ENCODE data around the gene PDCD11.

PDCD11 gene

GRCh38 chr10:103450201-103450695 is 53.8 kb downstream of the PDCD11 start:
- no peak for DNase-seq (ENCODE audit: insufficient read length, low spot score)
- no peak for FAIRE-seq

DNA sequence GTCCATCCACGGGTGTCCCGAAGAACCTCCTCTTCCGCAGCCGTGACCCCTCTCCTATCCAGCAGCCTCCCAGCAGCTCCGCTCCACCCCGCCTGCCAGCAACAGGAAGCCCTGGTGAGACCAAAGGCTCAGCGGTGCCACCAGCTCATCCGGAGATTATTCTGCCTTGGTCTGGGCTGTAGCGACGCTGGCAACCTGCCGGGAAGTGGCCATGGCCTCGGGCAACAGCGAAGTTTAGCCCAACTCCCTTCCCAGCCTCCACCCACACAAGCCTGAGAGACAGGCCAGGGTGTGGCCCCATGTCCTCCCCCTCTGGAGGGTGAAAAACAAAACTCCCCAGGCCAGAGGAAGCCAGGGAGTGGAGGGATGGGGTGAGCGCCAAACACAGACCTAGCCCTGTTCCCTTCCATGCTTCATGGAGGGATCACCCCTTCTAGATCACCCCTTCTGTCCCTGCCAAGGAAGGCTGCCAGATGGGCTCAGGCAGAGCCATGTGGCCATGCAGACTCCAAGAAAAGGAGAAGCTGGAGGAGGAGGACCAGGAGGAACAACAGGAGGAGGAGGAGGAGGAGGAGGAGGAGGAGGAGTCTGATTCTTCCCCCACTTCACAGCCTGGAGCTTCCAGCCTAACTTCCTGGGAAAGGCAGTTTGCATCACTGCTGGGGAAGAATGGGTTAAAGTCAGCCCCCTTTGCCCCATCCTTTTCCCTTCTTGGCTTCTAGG is 54.8 kb downstream of the PDCD11 start:
- FAIRE-seq: peak; percentile 57
- peak; percentile 81 for DNase-seq (ENCODE audit: insufficient read length, low spot score)

- DNase-seq (ENCODE audit: insufficient read length, low spot score): no peak
- FAIRE-seq: no peak
These were observed 55.5 kb downstream of the PDCD11 start, which contains the start of gene CALHM2 for GRCh38 chr10:103451831-103452505. Gene CALHM2, minus strand, starts transcription at chr10:103452370. Its CDS starts 2,429 bp downstream, at chr10:103449941.

DNA sequence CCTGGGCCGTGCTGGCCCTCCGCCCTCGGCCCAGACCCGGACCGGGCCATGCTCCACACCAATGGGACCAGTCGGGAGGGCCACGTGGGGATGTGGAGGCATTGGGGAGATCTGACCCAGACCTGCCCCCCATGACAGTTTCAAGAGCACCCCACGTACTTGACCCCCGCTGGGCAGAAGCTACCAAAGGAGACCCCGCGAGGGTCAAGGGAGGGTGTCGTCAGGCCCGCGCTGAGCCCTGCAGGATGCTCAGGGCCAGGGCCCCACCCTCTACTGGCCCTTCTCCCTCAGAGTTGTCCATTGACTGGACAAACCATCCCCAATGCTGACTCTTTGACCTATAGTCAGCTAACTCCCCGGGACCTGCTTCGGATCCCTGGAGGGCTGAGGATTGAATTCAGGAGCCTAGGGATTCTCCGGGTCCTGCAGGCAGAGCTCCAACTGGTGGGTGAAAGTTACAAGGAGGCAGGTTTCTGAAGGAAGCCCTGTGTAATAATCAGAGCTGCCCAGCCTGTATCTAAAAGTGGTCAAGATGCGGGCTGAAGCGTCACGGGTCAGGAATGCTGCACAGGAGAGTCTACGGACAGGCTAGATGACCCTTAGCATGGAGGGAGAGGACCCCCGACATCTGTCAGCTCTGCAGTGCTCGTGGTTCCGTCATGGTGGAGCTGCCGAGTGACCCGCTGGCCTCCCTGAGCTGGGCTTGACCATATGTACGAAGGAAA is 56.2 kb downstream of the PDCD11 start:
- FAIRE-seq (no peak), DNase-seq (ENCODE audit: insufficient read length, low spot score) (no peak)

DNA sequence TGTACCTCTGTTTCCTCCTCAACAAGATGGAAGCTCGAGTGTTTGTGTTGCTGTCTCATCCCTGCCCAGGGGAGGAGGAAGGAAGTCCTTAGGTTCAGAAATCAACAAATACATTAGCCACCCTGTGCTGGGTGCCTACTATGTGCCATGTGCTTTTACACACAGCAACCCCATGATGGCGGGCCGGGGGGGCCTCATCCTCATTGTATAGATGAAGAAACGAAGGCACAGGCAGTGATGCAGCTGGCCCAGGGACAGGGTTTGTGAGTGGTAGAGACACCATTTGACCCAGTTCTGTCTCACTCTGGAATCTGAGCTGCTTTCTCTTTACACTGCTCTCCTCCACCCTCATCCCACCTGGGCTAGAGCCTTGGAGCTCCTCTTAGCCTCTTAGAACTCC is 57.6 kb downstream of the PDCD11 start:
- DNase-seq (ENCODE audit: insufficient read length, low spot score) (no peak), FAIRE-seq (no peak)

GRCh38 chr10:103455235-103455634 is 58.8 kb downstream of the PDCD11 start:
- FAIRE-seq (no peak), DNase-seq (ENCODE audit: insufficient read length, low spot score) (no peak)

DNA sequence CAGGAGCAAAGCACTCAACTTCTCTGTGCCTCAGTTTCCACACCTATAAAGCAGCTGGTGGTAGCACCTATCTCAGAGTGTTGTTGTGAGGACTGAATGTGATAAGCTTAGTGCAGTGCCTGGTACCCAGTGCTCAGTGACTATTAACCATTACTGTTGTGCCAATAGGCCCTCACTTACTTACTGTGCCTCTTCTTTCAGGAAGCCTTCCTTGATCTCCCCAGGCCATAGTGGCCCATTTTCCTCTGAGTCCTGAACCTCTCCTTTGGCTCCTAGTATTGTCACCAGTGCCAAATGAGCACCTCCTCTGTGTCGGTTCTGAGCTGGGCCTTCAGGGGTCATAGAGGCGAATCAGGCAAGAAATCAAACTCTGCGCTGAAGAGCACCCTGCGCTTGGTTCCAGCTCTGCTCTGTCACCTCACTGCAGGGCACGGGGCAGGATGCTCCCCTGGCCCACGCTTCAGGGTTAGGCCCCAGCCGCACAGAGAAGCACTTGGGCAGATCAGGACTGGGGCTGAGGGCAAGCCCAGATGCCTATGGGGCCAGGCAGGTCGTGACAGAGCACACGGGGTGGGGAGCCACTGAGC is 59.7 kb downstream of the PDCD11 start:
- FAIRE-seq (no peak), DNase-seq (ENCODE audit: insufficient read length, low spot score) (no peak)

DNA sequence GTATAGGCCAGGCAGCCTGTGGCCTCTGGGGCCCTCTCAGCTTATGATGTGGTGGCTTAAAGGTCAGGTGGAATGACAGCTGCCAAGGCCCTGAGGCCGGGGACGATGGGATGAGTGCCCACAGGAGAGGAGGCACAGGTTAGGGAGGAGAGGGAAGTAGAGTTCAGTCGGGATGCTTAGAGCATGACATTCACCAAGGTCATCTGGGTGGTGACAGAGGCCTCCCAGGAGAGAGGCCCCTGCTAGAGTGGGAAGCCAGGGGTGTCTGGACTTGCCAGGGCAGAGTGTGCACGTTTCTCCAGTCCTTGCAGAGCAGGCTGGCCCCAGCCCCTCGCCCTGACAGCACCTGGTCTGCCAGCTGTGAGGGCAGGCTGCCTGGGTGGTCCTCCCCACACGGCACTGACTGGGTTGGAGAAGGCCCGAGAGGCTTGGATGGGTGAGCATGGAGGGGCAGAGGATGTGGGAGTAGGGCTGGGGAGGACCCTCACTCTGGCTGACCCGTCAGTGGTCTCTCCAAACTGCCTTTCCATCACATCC is 60.8 kb downstream of the PDCD11 start:
- no peak for FAIRE-seq
- no peak for DNase-seq (ENCODE audit: insufficient read length, low spot score)

DNA sequence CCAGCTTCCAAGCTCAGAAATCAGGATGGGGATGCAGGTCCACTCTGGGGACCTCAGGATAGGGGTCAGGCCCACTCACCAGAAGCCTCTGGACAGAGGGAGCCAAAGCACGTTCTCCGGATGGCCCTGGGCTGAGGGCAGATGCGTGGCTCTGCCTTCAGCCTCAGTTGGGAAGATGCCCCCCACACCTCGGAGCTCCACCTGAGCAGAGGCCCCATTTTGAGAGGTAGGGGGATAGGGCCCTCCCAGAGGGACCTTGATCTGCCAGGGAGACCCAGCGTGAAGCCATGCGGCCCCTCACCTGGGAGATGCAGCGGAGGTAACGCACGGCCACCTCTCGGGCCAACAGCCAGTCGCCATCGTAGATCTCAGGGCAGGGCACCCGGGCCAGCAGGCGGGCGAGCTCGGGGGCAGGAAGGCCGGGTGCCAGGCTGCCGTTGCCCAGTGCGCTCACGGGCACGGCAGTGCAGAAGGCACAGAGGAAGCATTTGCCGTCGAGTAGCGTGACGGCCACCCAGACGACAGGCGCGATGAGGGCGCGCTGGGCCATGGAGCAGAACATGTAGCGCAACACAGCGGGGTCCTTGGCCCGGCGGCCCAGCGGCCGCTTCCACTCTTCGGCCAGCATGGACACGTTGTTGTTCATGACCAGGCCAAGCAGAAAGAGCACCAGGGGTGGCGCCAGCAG is 61.6 kb downstream of the PDCD11 start:
- no peak for DNase-seq (ENCODE audit: insufficient read length, low spot score)
- FAIRE-seq: no peak

DNA sequence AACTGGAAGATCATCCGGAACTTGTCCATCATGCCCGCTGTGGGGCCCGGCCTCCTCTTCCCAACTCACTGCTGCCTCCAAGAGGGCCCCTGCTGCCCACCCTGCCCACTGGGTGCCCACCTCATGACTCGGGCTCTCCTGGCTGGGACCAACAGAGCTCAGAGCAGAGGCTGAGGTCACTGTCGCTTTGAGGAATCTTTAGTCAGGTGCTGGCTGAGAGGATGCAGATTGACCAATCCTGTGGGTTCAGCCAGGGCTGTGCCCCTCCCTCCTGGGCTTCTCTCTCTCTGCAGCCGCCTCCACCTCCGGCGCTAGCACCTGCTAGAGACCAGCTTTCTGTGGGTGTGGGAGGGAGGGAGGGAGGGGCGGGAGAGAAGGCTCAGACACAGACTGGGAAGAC is 62.3 kb downstream of the PDCD11 start, which contains the start of gene CALHM1:
TSS of gene CALHM1 (minus strand) at position 181 of the 400 bp plus-strand sequence. CDS start at position 32, 149 bp downstream.
- FAIRE-seq (no peak), DNase-seq (ENCODE audit: insufficient read length, low spot score) (no peak)

- DNase-seq (ENCODE audit: insufficient read length, low spot score): no peak
- no peak for FAIRE-seq
These were observed 63.2 kb downstream of the PDCD11 start for GRCh38 chr10:103459615-103460014.

GRCh38 chr10:103463499-103463898 is 67.1 kb downstream of the PDCD11 start:
- DNase-seq (ENCODE audit: insufficient read length, low spot score) (no peak), FAIRE-seq (no peak)

DNA sequence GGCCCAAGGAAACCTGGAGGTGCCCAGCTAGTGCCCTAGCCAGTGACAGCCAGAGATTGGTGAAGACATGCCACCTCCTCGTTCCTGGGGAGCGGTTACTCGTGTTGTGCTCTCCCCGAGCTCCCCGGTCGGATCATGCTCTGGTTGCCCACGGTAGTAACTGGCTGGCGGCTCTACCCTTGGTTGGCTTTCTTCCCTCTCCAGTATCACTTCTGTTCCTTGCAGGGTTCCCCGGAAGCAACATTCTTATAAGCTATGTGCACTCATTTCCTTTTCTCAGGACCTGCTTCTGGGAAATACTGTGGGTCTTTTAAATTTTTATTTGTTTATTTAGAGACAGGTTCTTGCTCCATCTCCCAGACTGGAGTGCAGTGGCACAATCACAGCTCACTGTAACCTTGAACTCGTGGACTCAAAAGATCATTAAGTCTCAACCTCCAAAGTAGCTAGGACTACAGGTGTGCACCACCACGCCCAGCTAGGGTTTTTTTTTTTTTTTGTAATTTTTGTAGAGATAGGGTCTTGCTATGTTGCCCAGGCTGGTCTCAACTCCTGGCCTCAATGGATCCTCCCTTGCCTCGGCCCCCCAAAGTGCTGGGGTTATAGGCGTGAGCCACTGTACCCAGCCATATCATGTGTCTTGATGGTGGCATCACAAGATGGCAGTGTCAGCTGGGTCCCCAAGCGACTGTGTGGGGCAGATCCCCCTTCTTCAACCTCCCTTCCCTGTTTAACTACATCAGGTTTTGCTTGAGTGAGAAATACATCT is 69.2 kb downstream of the PDCD11 start:
- DNase-seq (ENCODE audit: insufficient read length, low spot score) (no peak), FAIRE-seq (no peak)

DNA sequence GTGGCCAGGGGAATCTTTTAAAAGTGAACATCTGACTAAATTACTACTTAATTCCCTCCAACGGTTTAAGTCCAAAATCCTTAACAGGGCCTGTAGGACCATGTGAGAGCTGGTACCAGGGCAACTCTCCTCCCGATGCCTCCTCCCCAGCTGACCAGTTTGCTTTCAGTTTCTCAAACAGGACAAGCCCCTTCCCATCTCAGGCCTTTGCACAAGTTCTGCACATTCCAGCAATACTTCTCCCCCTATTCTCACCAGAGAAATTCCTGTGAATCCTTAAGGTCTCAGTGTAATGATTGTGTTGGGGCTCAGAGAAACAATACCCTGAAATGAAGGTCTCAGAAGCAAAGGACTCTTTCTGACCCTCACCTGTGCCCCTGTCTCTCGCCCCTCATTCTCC is 70.3 kb downstream of the PDCD11 start:
- DNase-seq (ENCODE audit: insufficient read length, low spot score): no peak
- FAIRE-seq: no peak

GRCh38 chr10:103467406-103467805 is 71.0 kb downstream of the PDCD11 start:
- DNase-seq (ENCODE audit: insufficient read length, low spot score) (no peak), FAIRE-seq (no peak)

- FAIRE-seq: no peak
- no peak for DNase-seq (ENCODE audit: insufficient read length, low spot score)
These were observed 72.8 kb downstream of the PDCD11 start for GRCh38 chr10:103469201-103469600.

GRCh38 chr10:103470761-103471653 is 74.6 kb downstream of the PDCD11 start:
- DNase-seq (ENCODE audit: insufficient read length, low spot score): no peak
- no peak for FAIRE-seq

GRCh38 chr10:103472005-103472404 is 75.6 kb downstream of the PDCD11 start:
- FAIRE-seq: no peak
- DNase-seq (ENCODE audit: insufficient read length, low spot score): no peak

Data from HTR-8/SVneo (cell line).